ENCODE data around the gene GYS1. TPM values are rescaled to one million over a fixed set of nuclear protein-coding genes. Genes with fewer than 3 reads are reported as not detected.

GYS1 gene
- total RNA-seq, 1 experiment from 2014 or later: 29.7 TPM

GRCh38 chr19:48955308-48955958, 37.7 kb downstream of the GYS1 start:
- peaks cover 6% of the 10 kb centered on the region for H3K4me1 Mint-ChIP-seq (ENCODE audit: insufficient read depth, unreplicated experiment)
- ChIA-PET CTCF (interaction anchor here (0.5 to 1.0 kb wide), 4 partner anchors 17 to 521 kb away, joined by 3 read pairs; partner anchors contain the start of gene RUVBL2), POLR2A (interaction anchor here (0.7 to 4.3 kb wide), 4 partner anchors 10 to 309 kb away, joined by 3 to 38 read pairs (median 4); partner anchors contain the start of genes CA11 and FTL)
- no peak for DNase-seq (ENCODE audit: unreplicated experiment)
- H3K36me3 Mint-ChIP-seq (ENCODE audit: insufficient read depth, unreplicated experiment): peaks cover 46% of the 10 kb centered on the region
- no peaks in the 10 kb centered on the region for H3K27me3 Mint-ChIP-seq (ENCODE audit: insufficient read depth, unreplicated experiment)
- no peaks in the 10 kb centered on the region for H3K9me3 Mint-ChIP-seq (ENCODE audit: unreplicated experiment)
- BruUV-seq (replicated peaks): TSS peak; percentile 39
- intact Hi-C loops (cut with micrococcal nuclease): loop anchor here (2.0 kb wide), 1 partner anchor 55 kb away; the partner anchor contains the start of gene NUCB1
- peak overlapping the region; percentile 81 for H3K4me3 Mint-ChIP-seq (ENCODE audit: unreplicated experiment)
- H3K27ac Mint-ChIP-seq (ENCODE audit: low read depth, unreplicated experiment): peak overlapping the region; percentile 83
- TF ChIP-seq CTCF (IDR thresholded peaks at IDR 0.05; ENCODE audit: unreplicated experiment): no peak

GRCh38 chr19:48954595-48955307, 38.4 kb downstream of the GYS1 start, which contains the start of gene BAX:
Gene BAX, plus strand, starts transcription at chr19:48954875. Its CDS starts 54 bp downstream, at chr19:48954929.
- BruUV-seq (replicated peaks): no TSS peak
- ChIA-PET CTCF (interaction anchor here (0.5 to 0.7 kb wide), 3 partner anchors 11 to 106 kb away, joined by 3 to 6 read pairs (median 5); no protein-coding TSS in a partner anchor), POLR2A (interaction anchor here (0.6 to 4.3 kb wide), 9 partner anchors 11 to 308 kb away, joined by 3 to 39 read pairs (median 3); partner anchors contain the start of genes CA11, FTL and PPP1R15A)
- no peak for TF ChIP-seq CTCF (IDR thresholded peaks at IDR 0.05; ENCODE audit: unreplicated experiment)
- Mint-ChIP-seq H3K27ac (ENCODE audit: low read depth, unreplicated experiment) (peak within 1 kb of the TSS; percentile 83), H3K36me3 (ENCODE audit: insufficient read depth, unreplicated experiment) (peaks cover 44% of the 10 kb centered on the region), H3K4me3 (ENCODE audit: unreplicated experiment) (peak within 1 kb of the TSS; percentile 81), H3K9me3 (ENCODE audit: unreplicated experiment) (no peaks in the 10 kb centered on the region), H3K4me1 (ENCODE audit: insufficient read depth, unreplicated experiment) (peaks cover 6% of the 10 kb centered on the region), H3K27me3 (ENCODE audit: insufficient read depth, unreplicated experiment) (no peaks in the 10 kb centered on the region)
- DNase-seq (ENCODE audit: unreplicated experiment): peak; percentile 98
- intact Hi-C loops (cut with micrococcal nuclease): loop anchor here (2.0 to 5.0 kb wide), 2 partner anchors 54 to 77 kb away; partner anchors contain the start of gene NUCB1

GRCh38 chr19:48953990-48954594, 39.0 kb downstream of the GYS1 start:
- Mint-ChIP-seq H3K9me3 (ENCODE audit: unreplicated experiment) (no peaks in the 10 kb centered on the region), H3K4me3 (ENCODE audit: unreplicated experiment) (peak overlapping the region; percentile 81), H3K4me1 (ENCODE audit: insufficient read depth, unreplicated experiment) (peaks cover 6% of the 10 kb centered on the region), H3K27ac (ENCODE audit: low read depth, unreplicated experiment) (peak overlapping the region; percentile 83), H3K27me3 (ENCODE audit: insufficient read depth, unreplicated experiment) (no peaks in the 10 kb centered on the region), H3K36me3 (ENCODE audit: insufficient read depth, unreplicated experiment) (peaks cover 37% of the 10 kb centered on the region)
- intact Hi-C loops (cut with micrococcal nuclease): loop anchor here (2.0 to 5.0 kb wide), 2 partner anchors 53 to 77 kb away; partner anchors contain the start of gene NUCB1
- POLR2A ChIA-PET: interaction anchor here (0.6 to 4.3 kb wide), 8 partner anchors 12 to 308 kb away, joined by 3 to 39 read pairs (median 3); partner anchors contain the start of genes CA11, FTL and PPP1R15A
- CTCF ChIA-PET: interaction anchor here (0.5 to 1.5 kb wide), 5 partner anchors 8 to 169 kb away, joined by 3 to 6 read pairs (median 3); no protein-coding TSS in a partner anchor
- no peak for DNase-seq (ENCODE audit: unreplicated experiment)
- BruUV-seq (replicated peaks): TSS peak; percentile 45
- TF ChIP-seq CTCF (IDR thresholded peaks at IDR 0.05; ENCODE audit: unreplicated experiment): no peak
